Measurements from ENCODE around the gene SPR. TPM values are rescaled to one million over a fixed set of nuclear protein-coding genes. Genes with fewer than 3 reads are reported as not detected.

SPR gene
- polyA plus RNA-seq (ENCODE audit: insufficient read length): 8.5 TPM
- long read RNA-seq, donor 1, transcript SPR-201 (3 exons, 1,480 nt): major isoform, 8 of 9 reads
- long read RNA-seq, donor 1, partial matches to known transcripts: 0 of 9 reads
- long read RNA-seq, donor 1, other reads (novel, unspliced or antisense): 0 of 9 reads
- long read RNA-seq, donor 2, partial matches to known transcripts: 0 of 1 reads
- long read RNA-seq, donor 2, other reads (novel, unspliced or antisense): 0 of 1 reads
- long read RNA-seq, donor 3, partial matches to known transcripts: 0 of 5 reads
- long read RNA-seq, donor 3, other reads (novel, unspliced or antisense): 0 of 5 reads
- long read RNA-seq, donor 4, partial matches to known transcripts: 0 of 1 reads
- long read RNA-seq, donor 4, other reads (novel, unspliced or antisense): 0 of 1 reads
- long read RNA-seq, donor 5, transcript SPR-201 (3 exons, 1,480 nt): major isoform, 10 of 10 reads
- long read RNA-seq, donor 5, partial matches to known transcripts: 0 of 10 reads
- long read RNA-seq, donor 5, other reads (novel, unspliced or antisense): 0 of 10 reads
- long read RNA-seq, donor 6, transcript SPR-201 (3 exons, 1,480 nt): major isoform, 5 of 5 reads
- long read RNA-seq, donor 6, partial matches to known transcripts: 0 of 5 reads
- long read RNA-seq, donor 6, other reads (novel, unspliced or antisense): 0 of 5 reads
- long read RNA-seq, donor 7, transcript SPR-201 (3 exons, 1,480 nt): major isoform, 12 of 12 reads
- long read RNA-seq, donor 7, partial matches to known transcripts: 0 of 12 reads
- long read RNA-seq, donor 7, other reads (novel, unspliced or antisense): 0 of 12 reads
- long read RNA-seq, donor 8, partial matches to known transcripts: 0 of 4 reads
- long read RNA-seq, donor 8, other reads (novel, unspliced or antisense): 0 of 4 reads

DNA sequence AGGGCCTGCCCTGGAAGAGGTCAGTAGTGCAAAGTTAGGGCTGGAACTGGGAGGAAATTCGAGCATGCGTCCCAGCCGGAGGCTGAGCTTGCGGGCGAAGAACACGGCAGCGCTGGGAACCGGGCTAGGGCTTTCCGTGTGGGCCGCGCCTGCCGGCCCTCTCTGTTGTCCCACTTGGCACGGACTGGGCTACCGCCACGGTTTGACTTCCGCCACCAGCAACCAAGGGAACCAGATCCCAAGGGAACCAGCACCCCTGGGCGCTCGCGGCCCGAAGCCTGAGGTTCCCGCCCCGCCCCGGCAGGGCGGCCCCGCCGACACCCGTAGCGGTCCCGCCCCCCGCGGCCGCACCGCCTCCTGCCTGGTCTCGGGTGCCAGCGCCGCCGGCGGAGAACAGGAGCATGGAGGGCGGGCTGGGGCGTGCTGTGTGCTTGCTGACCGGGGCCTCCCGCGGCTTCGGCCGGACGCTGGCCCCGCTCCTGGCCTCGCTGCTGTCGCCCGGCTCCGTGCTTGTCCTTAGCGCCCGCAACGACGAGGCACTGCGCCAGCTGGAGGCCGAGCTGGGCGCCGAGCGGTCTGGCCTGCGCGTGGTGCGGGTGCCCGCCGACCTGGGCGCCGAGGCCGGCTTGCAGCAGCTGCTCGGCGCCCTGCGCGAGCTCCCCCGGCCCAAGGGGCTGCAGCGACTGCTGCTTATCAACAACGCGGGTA is at the start of gene SPR:
SPR (plus strand) TSS at position 377 of the 708 bp plus-strand sequence; CDS start at position 402, 25 bp downstream.
- DNase-seq: no peak

DNA sequence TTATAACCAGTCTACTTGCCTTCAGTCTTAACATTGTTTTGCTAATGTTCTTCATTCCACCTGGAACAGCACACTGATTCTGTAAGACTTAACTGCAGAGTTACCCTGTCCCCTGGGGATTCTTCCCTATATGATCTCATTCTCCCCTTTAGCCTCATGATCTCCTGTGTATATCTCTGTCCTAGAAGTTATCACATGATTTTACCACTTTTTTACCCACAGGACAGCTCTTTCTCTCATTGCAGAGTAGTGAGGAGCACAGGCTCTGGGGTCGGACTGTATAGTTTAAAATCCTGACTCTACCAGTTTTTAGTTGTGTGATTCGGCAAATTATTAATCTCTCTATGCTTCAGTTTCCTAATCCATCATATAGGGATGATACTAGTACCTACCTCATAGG is 47.1 kb upstream of the SPR start:
- DNase-seq: no peak

DNA sequence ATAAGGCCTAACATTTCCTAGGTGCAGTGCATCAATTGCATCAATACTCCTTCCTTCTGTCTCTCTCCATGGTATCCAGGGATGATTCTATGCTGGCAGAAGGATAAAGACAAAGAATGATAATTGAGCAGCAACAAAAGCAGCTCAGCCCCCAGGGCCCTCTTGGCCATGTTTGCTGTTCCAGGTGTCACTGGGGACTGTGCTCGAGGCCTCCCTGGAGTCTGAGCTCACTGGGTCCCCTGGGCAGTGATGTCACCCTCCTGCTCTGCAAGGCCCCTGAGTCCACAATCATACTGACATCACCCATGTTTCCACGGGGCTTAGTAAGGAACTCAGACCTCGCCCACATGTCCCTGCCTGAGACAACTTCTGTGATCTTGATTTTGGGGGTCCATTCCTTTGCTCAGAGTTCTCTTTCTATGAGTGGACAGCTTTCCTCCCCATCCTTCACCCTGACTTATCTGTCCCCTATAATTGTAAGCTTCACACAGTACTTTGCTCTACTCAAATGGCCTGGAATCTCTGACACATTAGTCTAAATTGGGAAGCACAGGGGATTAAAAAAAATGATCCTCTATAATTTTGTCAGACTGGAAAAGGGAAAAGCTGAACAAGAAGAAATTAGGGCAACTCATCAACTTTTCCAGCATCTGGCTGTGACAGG is 45.6 kb upstream of the SPR start:
- no peak for DNase-seq

DNA sequence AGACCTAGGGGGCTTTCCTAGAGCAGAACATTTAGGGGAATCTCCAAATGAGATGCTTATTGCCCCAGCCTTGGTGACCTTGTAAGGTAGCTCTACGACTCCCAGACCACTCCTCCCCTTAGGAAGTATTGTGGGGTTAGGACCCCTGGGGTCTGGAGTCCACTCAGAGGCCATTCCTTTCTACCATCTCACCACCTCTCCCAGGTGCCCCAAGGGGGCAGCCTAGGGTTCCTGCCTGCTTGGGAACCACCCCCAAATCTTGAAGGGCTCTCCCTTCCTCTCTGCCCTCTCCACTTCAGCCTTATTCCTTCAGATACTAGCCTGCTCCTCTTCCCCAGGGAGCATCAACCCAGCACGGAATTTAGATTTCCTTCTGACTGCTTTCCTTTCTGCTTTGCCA is 43.9 kb upstream of the SPR start:
- no peak for DNase-seq

DNA sequence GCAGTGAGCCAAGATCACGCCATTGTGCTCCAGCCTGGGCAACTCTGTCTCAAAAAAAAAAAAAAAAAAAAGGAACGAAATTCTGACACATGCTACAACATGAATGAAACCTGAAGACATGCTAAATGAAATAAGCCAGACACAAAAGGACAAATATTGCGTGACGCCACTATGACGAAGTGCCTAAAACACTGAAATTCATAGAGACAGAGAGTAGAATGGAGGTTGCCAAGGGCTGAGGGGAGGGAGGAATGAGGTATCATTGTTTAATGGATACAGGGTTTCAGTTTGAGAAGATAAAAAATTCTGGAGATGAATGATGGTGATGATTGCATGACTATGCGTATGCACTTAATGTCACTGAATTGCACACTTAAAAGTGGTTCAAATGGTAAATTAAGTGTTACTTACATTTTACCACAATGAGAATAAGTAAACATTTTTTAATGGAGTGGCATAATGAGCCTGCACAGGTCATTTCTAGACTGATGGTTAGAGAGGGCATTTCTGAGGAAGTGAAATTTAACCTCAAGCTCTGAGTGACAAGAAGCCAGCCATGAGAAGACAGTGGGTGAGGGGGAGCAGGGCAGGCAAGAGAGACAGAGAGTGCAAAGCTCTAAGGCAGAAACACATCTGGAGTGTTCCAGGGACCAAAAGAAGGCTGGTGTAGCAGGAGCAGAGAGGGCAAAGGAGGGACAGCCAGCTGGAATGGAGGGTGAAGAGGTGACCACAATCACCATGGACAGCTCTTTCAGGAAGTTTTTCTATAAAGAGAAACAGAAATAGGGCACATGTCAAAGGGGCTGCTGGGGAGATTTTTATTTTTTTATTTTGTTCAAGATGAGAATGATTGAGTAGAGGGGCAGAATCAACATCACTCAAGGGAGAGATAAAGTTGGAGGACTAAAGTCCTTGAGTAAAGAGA is 40.8 kb upstream of the SPR start:
- no peak for DNase-seq

DNA sequence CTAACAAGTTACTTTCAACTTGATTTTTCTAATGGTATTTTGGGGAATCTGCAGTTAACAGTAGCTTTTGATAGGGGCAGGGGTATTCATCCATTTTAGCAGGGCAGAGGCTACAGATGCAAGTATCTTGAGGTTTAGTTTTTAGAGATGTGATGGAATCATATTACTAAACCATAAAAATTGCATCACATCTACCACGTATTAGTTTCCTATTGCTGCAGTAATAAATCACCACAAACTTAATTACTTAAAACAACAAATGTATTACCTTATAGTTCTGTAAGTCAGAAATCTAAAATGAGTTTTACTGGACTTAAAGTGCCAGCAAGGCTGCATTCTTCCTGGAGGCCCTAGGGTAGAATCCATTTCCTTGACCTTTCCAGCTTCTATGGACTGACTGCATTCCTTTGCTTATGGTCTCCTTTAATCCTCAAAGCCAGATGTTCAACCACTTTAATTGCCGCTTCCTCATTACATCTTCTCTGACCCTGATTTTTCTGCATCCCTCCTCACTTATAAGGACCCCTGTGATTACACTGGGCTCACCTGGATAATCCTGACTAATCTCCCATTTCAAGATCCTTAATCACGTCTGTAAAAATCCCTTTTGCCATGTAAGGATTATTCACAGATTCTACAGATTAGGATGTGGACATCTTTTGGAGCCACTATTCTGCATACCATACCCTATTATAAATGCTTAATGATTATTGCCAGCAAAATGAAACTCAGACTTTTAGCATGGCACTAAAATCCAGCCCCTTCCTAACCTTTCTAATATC is 39.5 kb upstream of the SPR start:
- no peak for DNase-seq

DNA sequence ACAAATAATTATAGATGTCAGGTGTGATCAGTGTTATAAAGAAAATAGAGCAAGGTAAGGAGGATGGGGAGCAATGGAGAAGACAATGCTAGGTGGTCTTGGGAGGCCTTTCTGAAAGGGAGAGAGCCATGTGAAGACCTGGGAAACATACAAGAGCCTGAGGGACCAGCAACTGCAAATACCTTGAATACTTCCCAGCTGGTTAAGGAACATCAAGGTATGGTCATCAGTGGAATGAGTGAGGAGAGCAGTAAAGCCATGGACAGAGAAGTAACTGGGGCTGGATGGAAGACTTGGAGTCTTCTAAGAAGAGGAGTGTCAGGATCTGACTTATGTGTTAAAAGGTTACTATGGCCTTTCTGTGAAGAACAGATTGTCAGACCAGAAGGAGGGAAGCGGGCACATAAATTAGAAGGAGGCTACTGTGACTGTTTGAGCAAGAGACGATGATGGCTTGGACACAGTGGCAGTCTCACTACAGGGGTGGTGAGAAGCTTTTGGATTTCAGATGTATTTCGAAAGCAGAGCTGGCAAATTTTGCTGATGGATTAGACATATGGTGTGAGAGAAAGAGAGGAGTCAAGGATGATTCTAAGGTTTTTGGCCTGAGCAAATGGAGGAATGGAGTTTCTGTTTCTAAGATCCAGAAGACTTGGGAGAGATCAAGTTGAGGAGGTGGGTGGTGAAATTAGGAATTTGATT is 38.6 kb upstream of the SPR start:
- no peak for DNase-seq

DNA sequence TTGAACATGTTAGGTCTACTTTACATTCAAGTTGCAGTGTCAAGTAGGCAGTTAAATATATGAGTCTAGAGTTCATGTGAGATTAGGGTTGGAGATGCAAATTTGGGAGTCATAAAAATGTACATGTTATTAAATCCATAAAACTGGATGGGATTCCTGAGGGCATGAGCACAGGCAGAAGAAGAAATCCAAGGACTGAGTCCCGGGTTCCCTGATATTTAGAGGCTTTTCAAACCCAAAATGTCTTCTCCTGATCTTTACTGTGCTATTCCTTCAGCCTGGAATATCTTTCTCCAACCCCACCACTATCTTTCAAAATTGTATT is 38.1 kb upstream of the SPR start:
- no peak for DNase-seq

DNA sequence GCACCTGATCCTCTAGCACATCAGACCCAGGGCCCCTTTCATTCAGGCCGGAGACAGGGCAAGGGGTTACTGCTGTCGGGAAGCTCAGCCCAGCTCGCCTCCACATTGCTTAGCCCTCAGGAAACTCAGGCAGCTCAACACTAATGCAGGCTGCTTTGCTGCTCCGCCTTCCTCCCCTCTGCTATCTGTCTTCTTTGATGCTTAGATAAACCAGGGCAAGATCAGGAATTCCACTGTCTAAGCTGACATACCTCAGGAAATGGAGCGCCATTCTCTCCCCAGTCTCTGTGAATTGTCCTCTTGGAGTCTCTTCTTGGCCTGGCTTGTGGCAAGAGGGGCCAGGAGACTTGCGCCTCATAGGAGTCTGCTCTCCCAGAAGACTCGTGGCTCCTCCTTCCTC is 35.9 kb upstream of the SPR start:
- no peak for DNase-seq

DNA sequence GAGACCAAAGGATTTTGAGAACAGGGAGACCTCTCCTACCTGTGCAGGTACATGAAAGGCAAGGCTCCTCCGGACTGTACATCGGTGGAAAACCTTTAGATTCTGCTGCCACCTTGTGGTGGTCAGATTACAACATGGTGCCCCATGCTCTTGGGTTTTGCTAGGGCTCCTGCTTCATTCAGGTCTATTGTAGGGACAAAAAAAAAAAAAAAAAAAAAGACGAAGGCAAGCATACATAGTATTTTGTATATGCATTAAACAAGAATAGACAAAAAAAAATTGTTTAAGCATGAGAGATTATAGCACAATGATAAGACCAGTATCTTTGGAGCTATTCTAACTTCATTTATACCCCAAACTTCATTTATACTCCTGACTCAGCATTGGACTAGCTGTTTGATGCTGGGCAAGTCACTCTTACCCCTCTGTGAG is 27.4 kb upstream of the SPR start:
- peak; percentile 67 for DNase-seq

DNA sequence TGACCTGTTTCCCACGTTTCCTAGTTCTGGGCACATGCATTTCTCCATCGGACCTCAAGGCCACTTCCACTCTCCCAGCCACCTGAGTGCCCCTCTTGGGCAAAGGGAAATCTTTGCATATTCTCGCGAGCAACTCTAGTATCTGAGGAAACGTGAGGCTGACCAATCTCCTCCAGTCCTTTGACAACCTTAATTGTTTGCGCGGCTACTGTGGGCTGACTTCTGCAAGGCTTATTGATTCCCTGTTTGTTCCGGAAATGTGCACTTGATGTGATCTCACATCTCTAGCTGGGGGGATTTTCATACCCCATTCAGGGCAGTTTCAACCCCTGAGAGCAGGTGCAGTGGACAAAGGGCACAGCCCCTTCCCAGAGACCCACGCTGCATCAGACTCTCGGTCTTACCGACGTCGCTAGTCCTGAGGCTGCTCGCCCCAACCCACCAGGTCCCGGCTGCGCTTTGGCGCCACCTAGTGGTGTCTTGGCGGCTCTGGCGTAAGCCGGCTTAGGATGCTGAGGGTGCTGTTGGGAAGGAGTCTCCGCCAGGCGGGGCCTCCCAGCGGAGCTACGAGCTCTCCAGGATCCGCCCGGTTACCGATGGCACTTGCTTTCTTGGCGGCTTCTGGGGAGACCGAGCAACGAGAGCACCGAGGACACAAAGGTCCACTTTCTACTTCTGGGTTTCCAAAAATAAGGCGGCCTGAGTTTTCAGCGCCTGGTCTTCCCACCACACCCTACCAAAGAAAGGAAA is 24.8 kb upstream of the SPR start:
- DNase-seq: peak; percentile 86

DNA sequence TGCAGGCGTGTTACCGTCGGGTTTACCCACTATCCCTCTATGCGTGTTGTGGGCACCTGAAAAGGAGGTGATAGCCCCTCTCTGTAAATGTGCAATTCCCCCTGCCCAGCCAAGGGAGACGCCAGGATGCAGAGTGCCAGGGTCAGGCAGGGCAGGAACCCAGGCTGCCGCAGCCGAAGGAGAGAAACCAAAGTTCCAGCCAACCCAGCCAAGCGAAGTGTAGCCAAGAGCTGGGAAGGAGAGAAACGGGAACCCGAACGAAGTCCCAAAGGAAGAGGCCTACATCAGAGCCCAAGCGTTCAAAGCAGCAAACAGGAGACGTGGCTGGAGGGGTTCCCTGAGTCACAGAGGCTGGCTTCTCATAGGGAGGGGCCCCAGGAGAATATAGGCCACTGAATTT is 24.2 kb upstream of the SPR start:
- DNase-seq: no peak

DNA sequence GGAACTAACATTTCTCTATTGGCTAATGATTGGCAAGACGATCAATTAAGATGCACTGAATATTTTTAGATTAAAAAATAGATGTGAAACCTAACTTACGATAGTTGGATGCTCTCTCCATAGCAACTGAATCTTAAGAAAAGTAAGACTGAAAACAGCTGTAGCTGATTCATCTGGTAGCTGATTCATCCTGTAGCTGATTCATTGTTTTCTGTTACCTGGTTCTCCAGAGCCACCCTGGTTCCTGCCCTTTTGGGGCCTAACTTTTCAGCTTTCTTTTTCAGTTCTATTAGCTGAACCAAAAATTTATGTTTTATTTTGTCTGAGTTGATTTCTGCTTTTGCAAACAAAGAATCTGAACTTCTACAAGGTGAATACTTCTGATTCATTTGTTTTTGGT is 22.7 kb upstream of the SPR start:
- DNase-seq: no peak

DNA sequence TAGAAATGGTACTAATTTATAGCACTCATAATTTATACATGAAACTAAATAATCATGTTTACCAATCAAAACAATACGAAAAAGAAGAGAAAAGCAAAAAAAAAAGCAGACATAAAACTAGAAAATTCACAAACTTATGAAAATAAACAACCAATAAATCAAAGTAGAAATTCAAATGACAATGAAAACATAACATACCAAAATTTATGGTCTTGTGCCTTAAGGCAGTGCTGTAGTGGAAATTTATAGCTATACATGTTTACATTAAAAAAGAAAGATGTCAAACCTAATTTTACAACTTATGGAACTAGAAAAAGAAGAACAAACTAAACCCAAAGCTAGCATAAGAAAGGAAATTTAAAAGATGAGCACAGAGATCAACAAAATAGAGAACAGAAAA is 16.1 kb upstream of the SPR start:
- DNase-seq: no peak

DNA sequence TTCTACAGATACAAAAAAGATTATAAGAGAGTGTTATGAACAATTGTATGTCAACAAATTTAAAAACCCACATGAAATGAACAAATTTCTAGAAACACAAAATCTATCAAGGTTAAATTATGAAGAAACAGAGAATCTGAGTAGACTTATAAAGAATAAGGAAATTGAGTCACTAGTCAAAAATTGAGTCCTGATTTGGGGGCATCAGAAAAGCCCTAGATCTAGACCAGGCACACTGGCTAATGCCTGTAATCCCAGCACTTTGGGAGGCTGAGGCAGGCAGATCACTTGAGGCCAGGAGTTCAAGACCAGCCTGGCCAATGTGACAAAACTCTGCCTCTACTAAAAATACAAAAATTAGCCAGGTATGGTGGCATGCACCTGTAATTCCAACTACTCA is 15.3 kb upstream of the SPR start:
- no peak for DNase-seq

DNA sequence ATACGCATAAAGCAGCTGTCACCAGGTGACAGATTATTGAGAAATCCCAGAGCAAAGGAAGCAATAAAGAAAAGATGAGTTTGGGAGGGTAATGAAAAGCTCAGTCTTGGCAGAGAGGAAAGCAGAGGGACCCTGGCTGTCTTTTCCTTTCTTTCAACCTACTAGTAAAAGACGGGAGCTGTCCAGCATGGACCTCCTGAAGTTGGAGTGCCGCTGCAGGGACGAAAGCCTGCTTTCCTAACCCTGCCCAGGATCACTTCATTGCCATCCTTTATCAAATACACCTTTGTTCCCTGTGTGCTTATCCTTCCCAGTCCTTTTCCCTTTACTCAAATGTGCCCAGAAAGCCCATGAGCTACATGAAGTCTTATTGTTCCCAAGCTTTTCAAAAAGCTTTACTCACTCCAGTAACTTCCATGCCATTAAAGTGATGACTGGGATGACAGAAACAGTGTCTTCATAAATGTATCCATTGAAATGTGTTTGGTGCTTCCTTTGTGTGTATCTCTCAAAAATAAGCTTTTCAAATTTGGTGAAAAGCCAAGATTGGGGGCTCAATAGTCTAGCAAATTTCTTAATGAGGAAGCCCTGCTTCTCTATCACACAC is 3.7 kb upstream of the SPR start:
- DNase-seq: peak; percentile 74

DNA sequence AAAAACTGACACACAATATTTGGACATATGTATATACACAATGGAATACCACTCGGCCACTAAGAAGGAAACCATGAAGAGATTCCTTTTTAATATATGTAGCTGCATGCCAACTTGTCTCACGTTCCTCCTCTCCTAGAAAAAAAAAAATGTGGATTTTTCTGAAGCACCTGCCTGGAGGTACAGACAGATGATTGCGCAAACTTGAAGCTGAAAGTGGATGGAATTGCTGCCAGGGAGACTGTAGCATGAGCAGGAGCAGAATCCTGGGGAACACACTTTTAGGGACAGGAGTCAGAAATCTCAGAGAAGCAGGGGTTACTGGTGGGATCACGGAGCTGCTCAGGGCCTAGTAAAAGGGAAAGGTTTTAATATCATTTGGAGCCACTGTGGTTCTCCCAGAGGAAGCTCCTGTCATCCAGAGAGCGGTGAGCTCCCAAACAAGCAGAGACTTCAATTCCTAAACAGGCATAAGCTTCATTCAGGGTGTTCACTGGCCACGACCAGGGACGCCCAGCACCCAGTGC is 640 bp upstream of the SPR start:
- DNase-seq: no peak
